B cell (primary cell): ENCODE measurements around the gene PRRG1. TPM values are rescaled to one million over a fixed set of nuclear protein-coding genes. Genes with fewer than 3 reads are reported as not detected.

Experiments
- ATAC-seq: fragments of 200-7000 bp; cut with Tn5 transposase; one replicate; pipeline ENCODE4 v1.10.0; 2021; ENCODE audit warnings: low read depth, mild to moderate bottlenecking, moderate number of reproducible peaks, moderate library complexity
- CTCF ChIA-PET: fragments of 350-600 bp; sonication (Branson Sonifier 250); formaldehyde crosslinking; loops from one replicate; lab custom pipeline; 2021; ENCODE audit warnings: antibody characterized with exemption, inconsistent platforms; lab: Charles Lee
- POLR2A ChIA-PET: fragments of 350-600 bp; sonication (Branson Sonifier 250); formaldehyde crosslinking; loops from one replicate; lab custom pipeline; 2021; ENCODE audit warnings: antibody characterized with exemption; lab: Charles Lee
- DNase-seq: peaks from one replicate; pipeline ENCODE4 v3.0.0; 2013
- H2AFZ ChIP-seq: 2 replicates; pipeline ENCODE4 v1.6.1; 2012; ENCODE audit warnings: mild to moderate bottlenecking, low read depth, low read length; ENCODE audit not compliant: insufficient read depth, poor library complexity, severe bottlenecking
- H3K27ac ChIP-seq, 2 donors: 1 replicate in 1 of 2; 2 replicates in 1 of 2; pipeline ENCODE4 v1.5.1; 2012 to 2013; ENCODE audit warnings: low read length in 2 of 2, mild to moderate bottlenecking in 2 of 2, moderate library complexity in 1 of 2
- H3K27me3 ChIP-seq, 4 experiments: fragments of 200-600 bp in 1 of 4; sonication (generic) in 1 of 4; replicated peaks in 1 of 4; 1 replicate in 2 of 4; 2 replicates in 2 of 4; pipeline versions ENCODE4 v1.6.1 to v1.7.0; 2013 to 2016; ENCODE audit warnings: low read length in 3 of 4, mild to moderate bottlenecking in 2 of 4, mixed read lengths in 1 of 4, moderate library complexity in 1 of 4; ENCODE audit not compliant: insufficient read depth in 4 of 4, control insufficient read depth in 3 of 4; ENCODE audit errors: control extremely low read depth in 1 of 4
- H3K36me3 ChIP-seq, 2 experiments: replicated peaks in 1 of 2; 1 replicate in 1 of 2; 2 replicates in 1 of 2; pipeline versions ENCODE4 v1.6.1 to v1.7.1; 2013; ENCODE audit warnings: low read length in 1 of 2; ENCODE audit not compliant: insufficient read depth in 2 of 2, control insufficient read depth in 1 of 2; ENCODE audit errors: control extremely low read depth in 1 of 2, extremely low read depth in 1 of 2
- H3K4me1 ChIP-seq, 2 donors: fragments of 200-600 bp in 1 of 2; sonication (generic) in 1 of 2; 1 replicate in 1 of 2; 2 replicates in 1 of 2; pipeline versions ENCODE4 v1.5.1 to v1.6.1; 2013 to 2017; ENCODE audit warnings: low read length in 2 of 2; ENCODE audit not compliant: control insufficient read depth in 2 of 2, insufficient read depth in 2 of 2
- H3K4me2 ChIP-seq: replicated peaks from 2 replicates; pipeline ENCODE3; 2012; ENCODE audit warnings: mild to moderate bottlenecking, low read depth, low read length; ENCODE audit not compliant: poor library complexity, severe bottlenecking
- H3K4me3 ChIP-seq, 5 experiments: fragments of 200-600 bp in 1 of 5; sonication (generic) in 1 of 5; 1 replicate in 3 of 5; 2 replicates in 2 of 5; pipeline versions ENCODE4 v1.5.1 to v1.7.0; 2011 to 2016; ENCODE audit warnings: low read length in 4 of 5, mild to moderate bottlenecking in 4 of 5, low read depth in 2 of 5, control low read depth in 1 of 5, moderate library complexity in 1 of 5; ENCODE audit not compliant: insufficient read depth in 1 of 5; ENCODE audit errors: control extremely low read depth in 1 of 5, extremely low read depth in 1 of 5
- H3K79me2 ChIP-seq: fragments of 200-600 bp; sonication (generic); one replicate; pipeline ENCODE4 v1.6.0; 2016; ENCODE audit warnings: low read length; ENCODE audit not compliant: control insufficient read depth, insufficient read depth
- H3K9ac ChIP-seq: fragments of 200-600 bp; sonication (generic); 2 replicates; pipeline ENCODE4 v1.6.1; 2017; ENCODE audit warnings: mild to moderate bottlenecking, low read length, moderate library complexity
- H3K9me3 ChIP-seq, 3 donors: one replicate each; pipeline versions ENCODE4 v1.6.1 to v1.7.1; 2013; ENCODE audit warnings: low read length in 2 of 3; ENCODE audit not compliant: control insufficient read depth in 2 of 3, insufficient read depth in 1 of 3; ENCODE audit errors: control extremely low read depth in 1 of 3
- H4K20me1 ChIP-seq: 2 replicates; pipeline ENCODE4 v1.6.0; 2012; ENCODE audit warnings: mild to moderate bottlenecking, low read length; ENCODE audit not compliant: insufficient read depth, control insufficient read depth, poor library complexity, severe bottlenecking
- H3K27ac Mint-ChIP-seq: one replicate; pipeline ENCODE4 v1.8.0; 2021; ENCODE audit warnings: mixed read lengths
- H3K27me3 Mint-ChIP-seq: one replicate; pipeline ENCODE4 v1.8.0; 2021; ENCODE audit warnings: mixed read lengths
- H3K4me1 Mint-ChIP-seq: one replicate; pipeline ENCODE4 v1.8.0; 2021; ENCODE audit warnings: mixed read lengths
- H3K4me3 Mint-ChIP-seq: one replicate; pipeline ENCODE4 v1.8.0; 2021; ENCODE audit warnings: mixed read lengths
- H3K9me3 Mint-ChIP-seq: one replicate; pipeline ENCODE4 v1.8.0; 2022; ENCODE audit warnings: mixed read lengths; ENCODE audit not compliant: insufficient read depth
- EZH2 ChIP-seq: IDR thresholded peaks from 2 replicates; pipeline ENCODE4 v1.6.1; 2012; ENCODE audit warnings: borderline replicate concordance, low read depth, mild to moderate bottlenecking, moderate library complexity, low read length; ENCODE audit not compliant: insufficient read depth, poor library complexity, severe bottlenecking
- WGBS: methylation state at CpG from one replicate; pipeline ENCODE4 v1.1.5; 2013; ENCODE audit warnings: missing lambda C conversion rate; ENCODE audit not compliant: insufficient coverage; 5-methylcytosine and 5-hydroxymethylcytosine counted together
- intact Hi-C: fragments of 100-400 bp; cut with micrococcal nuclease; formaldehyde crosslinking; loops from one replicate; pipeline ENCODE4 v1.10.0; 2022
- polyA plus RNA-seq: library from polyadenylated mRNA; depleted of rRNA; stranded (reverse); fragments of >200 nt; gene quantifications from 2 replicates; pipeline ENCODE4 v1.2.3, GENCODE V29; 2012
- total RNA-seq, 2 donors: library from RNA; stranded (reverse); fragments of 120-200 nt in 1 of 2; gene quantifications; 1 replicate in 1 of 2; 2 replicates in 1 of 2; pipeline versions ENCODE4 v1.2.3 to v1.2.4, GENCODE V29; 2013 to 2022
- TF ChIP-seq, protein P1 (sequence below): fragments of 200-600 bp; IDR thresholded peaks from one replicate; pipeline ENCODE4 v1.8.0; 2022; ENCODE audit warnings: antibody characterized with exemption, mild to moderate bottlenecking

Gene PRRG1
- total and polyA plus RNA-seq, 2 donors (not counting 1 experiment from before 2014, with no cell fraction given), result not detected

DNA sequence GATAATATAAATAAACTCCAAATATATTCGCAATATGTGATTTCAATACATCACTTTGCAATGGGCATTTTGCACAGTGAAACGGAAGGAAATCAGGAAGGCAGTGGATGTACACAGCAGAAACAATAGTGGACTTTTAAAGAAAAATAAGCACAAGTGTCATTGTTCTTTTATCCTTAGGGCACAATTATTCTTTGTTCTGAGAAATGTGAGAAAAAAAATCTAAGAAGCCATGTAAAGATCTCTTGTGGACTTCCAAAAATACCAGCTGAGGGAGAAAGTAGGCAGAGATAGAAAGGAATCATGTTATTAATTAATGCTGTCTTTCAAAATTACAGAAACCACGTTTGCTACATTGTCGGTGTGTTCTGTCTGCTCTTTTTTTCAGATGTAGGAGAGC lies 17.6 kb upstream of the PRRG1 start:
- H3K36me3 ChIP-seq, result no peaks in the 10 kb centered on the region
- ChIA-PET CTCF (no interaction called here), POLR2A (no interaction called here)
- H3K4me1 ChIP-seq, result no peaks in the 10 kb centered on the region
- no peak for TF ChIP-seq EZH2
- TF ChIP-seq, protein P1, sequence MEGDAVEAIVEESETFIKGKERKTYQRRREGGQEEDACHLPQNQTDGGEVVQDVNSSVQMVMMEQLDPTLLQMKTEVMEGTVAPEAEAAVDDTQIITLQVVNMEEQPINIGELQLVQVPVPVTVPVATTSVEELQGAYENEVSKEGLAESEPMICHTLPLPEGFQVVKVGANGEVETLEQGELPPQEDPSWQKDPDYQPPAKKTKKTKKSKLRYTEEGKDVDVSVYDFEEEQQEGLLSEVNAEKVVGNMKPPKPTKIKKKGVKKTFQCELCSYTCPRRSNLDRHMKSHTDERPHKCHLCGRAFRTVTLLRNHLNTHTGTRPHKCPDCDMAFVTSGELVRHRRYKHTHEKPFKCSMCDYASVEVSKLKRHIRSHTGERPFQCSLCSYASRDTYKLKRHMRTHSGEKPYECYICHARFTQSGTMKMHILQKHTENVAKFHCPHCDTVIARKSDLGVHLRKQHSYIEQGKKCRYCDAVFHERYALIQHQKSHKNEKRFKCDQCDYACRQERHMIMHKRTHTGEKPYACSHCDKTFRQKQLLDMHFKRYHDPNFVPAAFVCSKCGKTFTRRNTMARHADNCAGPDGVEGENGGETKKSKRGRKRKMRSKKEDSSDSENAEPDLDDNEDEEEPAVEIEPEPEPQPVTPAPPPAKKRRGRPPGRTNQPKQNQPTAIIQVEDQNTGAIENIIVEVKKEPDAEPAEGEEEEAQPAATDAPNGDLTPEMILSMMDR, result no peak
- no CpG with 5 or more reads among the region's 4 CpGs for WGBS
- DNase-seq (no peak), ATAC-seq (no peak)
- H3K4me1 Mint-ChIP-seq, result no peaks in the 10 kb centered on the region
- H3K9me3 ChIP-seq, result no peaks in the 10 kb centered on the region
- H2AFZ ChIP-seq, result no peak overlapping the region
- no peaks in the 10 kb centered on the region for H3K27me3 ChIP-seq
- H3K27ac Mint-ChIP-seq, result no peak overlapping the region
- no peak overlapping the region for H3K4me3 Mint-ChIP-seq
- H3K4me2 ChIP-seq, result no peak overlapping the region
- intact Hi-C loops, result no loop called here
- H3K27me3 Mint-ChIP-seq, result no peaks in the 10 kb centered on the region
- no peak overlapping the region for H3K4me3 ChIP-seq
- H4K20me1 ChIP-seq, result no peaks in the 10 kb centered on the region
- H3K9me3 Mint-ChIP-seq, result no peaks in the 10 kb centered on the region
- no peak overlapping the region for H3K27ac ChIP-seq
- no peak overlapping the region for H3K9ac ChIP-seq
- no peaks in the 10 kb centered on the region for H3K79me2 ChIP-seq

DNA sequence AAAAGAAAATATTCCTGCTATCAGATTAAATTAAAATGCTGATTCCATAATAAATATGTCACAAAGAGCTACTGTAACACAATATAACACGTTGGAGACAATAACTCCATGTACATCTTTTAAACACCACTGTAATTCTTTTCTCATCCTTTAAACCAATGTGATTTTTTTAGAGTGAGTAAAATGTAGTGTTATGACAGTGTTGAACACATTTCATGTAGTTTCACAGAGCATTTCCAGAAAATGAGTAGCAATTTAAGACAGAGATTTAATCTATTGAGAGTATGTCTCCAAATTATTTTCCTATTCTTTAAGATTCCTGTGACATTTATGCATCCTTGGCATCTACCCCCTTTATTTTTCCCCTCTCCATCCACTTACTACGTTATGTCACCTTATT lies 17.1 kb upstream of the PRRG1 start:
- no peaks in the 10 kb centered on the region for H3K4me1 Mint-ChIP-seq

More for the DNA sequence above, 17.1 kb upstream of the PRRG1 start:
- Histone ChIP-seq H3K9me3 (no peaks in the 10 kb centered on the region), H3K9ac (no peak overlapping the region), H3K27ac (no peak overlapping the region), H3K4me1 (no peaks in the 10 kb centered on the region), H3K4me2 (no peak overlapping the region), H4K20me1 (no peaks in the 10 kb centered on the region), H3K4me3 (no peak overlapping the region), H3K36me3 (no peaks in the 10 kb centered on the region), H3K27me3 (no peaks in the 10 kb centered on the region), H3K79me2 (no peaks in the 10 kb centered on the region), H2AFZ (no peak overlapping the region)
- ATAC-seq, result no peak
- ChIA-PET CTCF (no interaction called here), POLR2A (no interaction called here)
- TF ChIP-seq, protein P1, result no peak
- no peak for TF ChIP-seq EZH2
- intact Hi-C loops, result no loop called here
- Mint-ChIP-seq H3K4me3 (no peak overlapping the region), H3K27me3 (no peaks in the 10 kb centered on the region), H3K9me3 (no peaks in the 10 kb centered on the region), H3K27ac (no peak overlapping the region)
- no peak for DNase-seq
- WGBS, result no CpG with 5 or more reads among the region's 2 CpGs
